ENCODE results near the gene HDGFL2.

HDGFL2 gene
- total RNA-seq, result 36.5 to 60.0 reads per million in 2 experiments

DNA sequence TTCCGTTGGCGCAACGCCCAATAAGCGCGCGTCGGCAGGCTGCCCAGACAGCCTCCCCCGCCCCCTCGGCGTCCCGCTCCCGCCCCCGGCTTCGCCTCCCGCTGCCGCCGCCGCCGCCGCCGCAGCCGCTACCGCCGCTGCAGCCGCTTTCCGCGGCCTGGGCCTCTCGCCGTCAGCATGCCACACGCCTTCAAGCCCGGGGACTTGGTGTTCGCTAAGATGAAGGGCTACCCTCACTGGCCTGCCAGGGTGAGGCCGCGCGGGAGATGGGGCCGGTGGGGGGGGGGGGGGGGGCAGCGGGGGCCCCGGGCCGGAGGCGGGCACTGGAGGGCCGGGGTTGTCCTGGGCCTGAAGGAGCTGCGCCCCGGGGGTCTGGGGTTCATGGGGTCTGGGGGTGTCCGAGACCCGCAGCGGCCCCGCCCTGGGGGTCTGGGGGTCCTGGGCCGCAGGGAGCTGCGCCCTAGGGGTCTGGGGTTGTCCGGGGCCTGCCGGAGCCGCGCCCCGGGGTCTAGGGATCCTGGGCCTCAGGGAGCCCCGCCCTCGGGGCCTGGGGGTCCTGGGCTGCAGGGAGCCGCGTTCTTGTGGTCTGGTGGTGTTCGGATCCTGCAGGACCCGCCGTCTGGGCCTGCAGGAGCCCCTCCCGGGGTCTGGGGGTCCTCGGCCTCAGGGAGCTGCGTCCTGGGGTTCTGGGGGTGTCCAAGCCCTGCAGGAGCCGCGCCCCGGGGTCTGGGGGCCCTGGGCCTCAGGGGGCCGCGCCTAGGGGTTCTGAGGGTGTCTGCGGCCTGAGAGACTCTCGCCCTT lies at the start of gene HDGFL2:
TSS of gene HDGFL2 (plus strand) at position 124 of the 801 bp plus-strand sequence. CDS start at position 178, 54 bp downstream.
- DNase-seq (ENCODE audit: low read depth), result no peak

DNA sequence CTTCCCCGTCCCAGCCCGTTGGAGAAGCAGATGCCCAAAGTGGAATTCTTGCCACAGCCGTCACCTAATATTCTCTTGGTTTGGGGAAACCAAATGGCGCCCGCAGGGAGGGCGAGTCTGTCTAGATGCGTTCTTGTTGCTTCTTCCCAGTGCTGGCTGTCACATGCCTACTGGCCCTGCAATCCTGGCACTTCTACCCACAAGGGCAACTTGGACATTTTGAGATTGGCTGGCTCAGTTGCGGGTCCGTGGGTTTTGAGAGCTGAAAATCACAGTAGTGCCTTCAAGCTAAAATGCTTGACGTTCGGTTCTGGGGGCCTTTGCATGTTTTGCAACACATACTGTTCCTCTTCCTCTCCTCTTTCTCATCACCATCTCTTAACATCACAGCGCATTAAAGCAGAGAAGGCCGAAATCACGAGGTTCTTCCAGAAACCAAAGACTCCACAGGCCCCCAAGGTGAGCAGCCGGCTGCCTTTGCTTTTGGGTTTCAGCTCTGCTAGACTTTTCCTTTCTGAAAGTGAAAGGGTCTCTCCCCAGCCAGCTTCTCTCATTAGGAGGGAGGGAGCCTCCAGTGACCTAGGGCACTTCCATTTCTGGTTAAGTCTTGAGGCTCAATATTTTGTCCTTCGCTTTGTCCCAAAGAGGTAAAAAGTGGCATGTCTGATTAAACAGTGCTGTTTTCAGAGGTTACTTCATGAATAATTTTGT lies 48.5 kb upstream of the HDGFL2 start:
- no peak for DNase-seq (ENCODE audit: low read depth)

- no peak for DNase-seq (ENCODE audit: low read depth)
Measured at GRCh38 chr19:4425537-4425936, 46.6 kb upstream of the HDGFL2 start.

DNA sequence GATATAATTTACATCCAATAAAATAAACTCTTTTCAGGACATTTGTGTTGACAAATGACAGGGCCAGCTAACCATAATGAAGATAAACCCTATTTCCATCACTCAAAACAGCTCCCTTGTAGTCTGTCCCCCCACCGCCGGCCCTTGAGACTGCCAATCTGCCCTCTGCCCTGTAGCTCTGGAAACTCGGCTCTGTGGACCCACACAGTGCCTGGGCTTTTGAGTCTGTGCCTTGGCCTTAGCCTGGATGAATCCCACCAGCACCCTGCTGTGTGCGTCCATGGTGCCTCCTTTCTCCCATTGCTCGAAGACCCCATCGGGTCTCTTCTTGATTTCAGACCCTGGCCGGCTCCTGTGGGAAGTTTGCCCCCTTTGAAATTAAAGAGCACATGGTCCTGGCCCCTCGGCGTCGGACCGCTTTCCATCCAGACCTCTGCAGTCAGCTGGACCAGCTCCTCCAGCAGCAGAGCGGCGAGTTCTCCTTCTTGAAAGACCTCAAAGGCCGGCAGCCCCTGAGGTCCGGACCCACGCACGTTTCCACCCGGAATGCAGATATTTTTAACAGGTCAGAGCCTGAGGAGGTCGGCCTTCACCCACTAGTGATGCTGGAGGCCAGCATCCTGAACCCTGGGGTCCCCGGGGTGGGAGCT lies 43.6 kb upstream of the HDGFL2 start:
- DNase-seq (ENCODE audit: low read depth), result no peak

- DNase-seq (ENCODE audit: low read depth), result no peak
Measured at GRCh38 chr19:4429256-4429655, 42.8 kb upstream of the HDGFL2 start.

DNA sequence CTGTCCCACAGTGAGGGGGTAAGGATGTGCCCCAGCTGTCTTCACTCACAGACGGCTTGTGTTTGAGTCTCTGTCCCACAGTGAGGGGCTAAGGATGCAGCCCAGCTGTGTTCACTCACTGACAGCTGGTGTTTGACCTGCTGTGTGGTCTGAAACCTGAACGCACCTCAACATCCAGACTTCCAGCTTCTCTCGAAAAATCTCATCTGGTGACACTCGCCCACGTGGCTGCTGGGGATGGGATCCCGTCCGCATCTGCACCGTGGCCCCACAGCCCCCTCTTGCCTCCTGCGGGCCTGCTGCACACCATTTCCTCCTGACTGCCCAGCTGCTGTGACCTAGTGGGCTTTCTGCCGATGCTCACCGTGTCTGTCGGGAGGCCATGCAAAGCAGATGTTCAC lies 42.3 kb upstream of the HDGFL2 start:
- DNase-seq (ENCODE audit: low read depth), result no peak

- no peak for DNase-seq (ENCODE audit: low read depth)
Measured at GRCh38 chr19:4430760-4431159, 41.3 kb upstream of the HDGFL2 start.

GRCh38 chr19:4431296-4431695 lies 40.8 kb upstream of the HDGFL2 start:
- no peak for DNase-seq (ENCODE audit: low read depth)

DNA sequence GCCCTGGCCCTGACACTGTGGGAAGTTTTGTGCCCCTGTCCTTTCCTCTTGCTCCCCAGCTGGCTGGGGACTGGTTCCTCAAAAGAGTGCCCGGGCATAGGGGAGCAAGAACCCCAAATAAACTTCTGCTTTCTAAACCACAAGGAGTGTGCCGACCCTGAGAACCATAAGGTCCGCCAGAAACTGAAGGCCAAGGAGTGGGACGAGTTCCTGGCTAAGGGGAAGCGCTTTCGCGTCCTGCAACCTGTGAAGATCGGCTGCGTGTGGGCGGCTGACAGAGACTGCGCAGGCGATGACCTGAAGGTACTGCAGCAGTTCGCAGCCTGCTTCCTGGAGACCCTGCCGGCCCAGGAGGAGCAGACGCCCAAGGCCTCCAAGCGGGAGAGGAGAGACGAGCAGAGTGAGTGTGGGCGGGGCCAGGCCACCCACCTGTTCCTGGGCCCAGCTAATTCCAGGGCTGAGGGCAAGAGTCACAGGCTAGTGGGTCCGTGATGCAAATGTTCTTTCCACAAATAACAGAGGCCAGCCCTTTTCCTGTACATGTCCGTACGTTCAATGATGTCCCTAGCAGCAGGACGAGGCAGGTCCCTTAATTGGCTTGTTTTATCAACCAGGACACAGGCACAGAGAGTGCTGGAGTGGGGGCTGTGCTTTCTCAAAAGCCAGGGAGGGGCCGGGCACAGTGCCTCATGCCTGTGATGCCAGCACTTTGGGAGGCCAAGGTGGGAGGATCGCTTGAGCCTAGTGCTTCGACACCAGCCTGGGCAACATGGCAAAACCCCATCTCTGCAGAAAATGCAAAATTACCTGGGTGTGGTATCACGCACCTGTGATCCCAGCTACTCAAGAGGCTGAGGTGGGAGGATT lies 40.1 kb upstream of the HDGFL2 start:
- no peak for DNase-seq (ENCODE audit: low read depth)

- DNase-seq (ENCODE audit: low read depth), result no peak
Measured at GRCh38 chr19:4432918-4433506, 39.1 kb upstream of the HDGFL2 start.

- no peak for DNase-seq (ENCODE audit: low read depth)
Measured at GRCh38 chr19:4434391-4434790, 37.7 kb upstream of the HDGFL2 start.

- no peak for DNase-seq (ENCODE audit: low read depth)
Measured at GRCh38 chr19:4436231-4436630, 35.9 kb upstream of the HDGFL2 start.

DNA sequence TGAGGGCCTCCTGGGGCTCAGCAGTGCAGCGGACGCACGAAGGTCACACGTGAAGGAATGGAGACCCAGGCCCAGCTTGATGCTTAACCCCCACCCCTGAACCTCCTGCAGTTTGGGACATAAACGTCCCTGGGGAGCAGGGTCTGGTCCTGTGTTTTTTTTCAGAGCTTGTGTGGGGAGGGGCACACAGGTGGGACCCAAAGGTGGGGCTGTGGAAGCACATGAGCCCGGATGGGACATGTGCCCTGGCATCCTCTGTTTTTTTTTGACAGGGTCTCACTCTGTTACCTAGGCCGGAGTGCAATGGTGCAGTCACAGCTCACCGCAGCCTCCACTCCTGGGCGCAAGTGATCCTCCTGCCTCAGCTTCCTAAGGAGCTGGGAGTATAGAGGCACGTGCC lies 35.0 kb upstream of the HDGFL2 start:
- no peak for DNase-seq (ENCODE audit: low read depth)

DNA sequence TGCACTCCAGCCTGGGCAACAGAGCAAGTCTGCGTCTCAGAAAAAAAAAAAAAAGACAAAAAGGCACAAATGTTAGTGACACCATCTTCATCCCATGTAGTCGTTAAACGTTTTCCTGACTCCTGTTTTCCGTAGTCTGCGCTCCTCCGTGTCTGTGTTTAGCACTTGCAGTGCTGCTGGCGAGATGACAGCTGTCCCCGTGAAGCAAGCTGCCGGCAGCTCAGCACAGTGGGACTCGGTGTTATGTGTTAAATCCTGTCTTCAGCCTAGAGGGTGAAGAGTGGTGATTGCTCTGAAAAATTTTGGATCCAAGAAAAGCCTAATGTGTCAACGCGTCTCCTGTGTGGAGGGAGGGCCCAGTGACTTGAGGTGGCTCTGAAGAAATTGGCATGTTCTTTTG lies 32.9 kb upstream of the HDGFL2 start:
- DNase-seq (ENCODE audit: low read depth), result no peak

- DNase-seq (ENCODE audit: low read depth), result no peak
Measured at GRCh38 chr19:4441994-4442818, 29.9 kb upstream of the HDGFL2 start.

DNA sequence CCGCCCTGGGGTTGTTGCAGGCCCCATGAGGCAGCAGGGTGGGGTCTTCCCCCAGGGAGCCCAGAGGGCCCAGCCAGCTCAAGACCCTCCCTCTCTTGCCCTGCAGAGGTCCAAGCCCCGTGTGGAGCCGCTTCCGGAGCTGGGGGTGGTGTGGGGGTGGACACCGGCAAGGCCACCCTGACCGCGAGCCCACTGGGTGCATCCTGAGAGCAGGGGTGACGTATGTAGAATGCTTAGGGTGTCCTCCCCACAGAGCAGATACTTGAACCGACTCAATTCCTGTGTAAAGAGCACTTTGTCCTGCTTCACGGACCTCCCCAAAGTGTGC lies 29.3 kb upstream of the HDGFL2 start:
- no peak for DNase-seq (ENCODE audit: low read depth)

DNA sequence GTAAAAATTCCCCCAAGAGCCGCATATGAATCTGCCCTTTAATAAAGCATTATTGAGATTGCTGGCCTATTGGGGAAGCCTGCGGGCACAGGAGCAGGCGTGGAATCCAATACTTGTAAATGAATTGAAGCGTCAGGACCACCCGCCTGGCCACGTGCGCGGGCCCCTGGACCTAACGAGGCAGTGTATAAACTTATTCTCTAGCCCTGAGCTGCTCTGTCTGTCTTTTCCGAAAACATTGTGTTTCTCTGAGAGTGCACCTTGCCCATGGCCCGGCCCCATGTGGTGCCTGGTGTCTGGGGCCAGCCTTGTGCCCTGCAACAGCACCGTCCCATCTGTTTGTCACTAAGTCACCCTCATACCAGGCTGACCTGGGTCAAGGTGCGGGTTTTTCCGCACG lies 28.9 kb upstream of the HDGFL2 start:
- DNase-seq (ENCODE audit: low read depth), result no peak

DNA sequence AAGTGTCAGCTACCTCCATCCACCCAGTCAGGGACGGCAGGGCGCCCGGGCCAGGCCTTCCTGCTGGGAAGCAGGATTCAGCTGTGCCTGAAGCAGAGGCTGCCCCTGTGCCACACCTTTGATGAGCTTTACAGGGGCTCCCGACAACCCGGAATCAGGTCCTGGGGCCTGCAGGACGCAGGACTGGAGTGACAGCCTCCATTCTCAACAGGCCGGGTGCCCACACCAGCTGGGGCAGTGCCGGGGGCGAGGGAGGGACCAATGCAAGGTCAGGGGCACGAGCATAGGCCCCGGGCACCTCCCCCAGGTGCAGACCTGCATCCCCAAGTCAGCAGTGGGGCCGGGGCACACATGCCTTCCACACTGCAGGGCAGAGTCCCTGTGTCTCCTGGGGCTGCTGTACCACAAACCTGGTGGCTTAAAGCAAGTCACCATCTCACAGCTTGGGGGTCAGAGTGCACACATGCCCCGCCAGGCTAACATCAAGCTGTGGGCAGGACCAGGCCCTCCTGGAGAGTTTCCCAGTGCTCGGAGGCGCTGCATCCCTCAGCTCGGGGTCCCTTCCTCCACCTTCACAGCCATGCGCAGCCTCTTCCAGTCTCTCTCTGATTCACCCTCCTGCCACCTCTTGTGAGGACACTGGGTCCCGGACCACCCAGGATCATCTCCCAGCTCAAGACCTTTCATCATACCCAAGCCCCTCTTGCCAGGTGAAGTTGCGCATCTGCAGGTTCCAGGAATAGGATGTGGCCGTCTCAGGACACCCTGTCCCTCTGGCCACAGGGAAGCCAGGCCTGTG lies 27.9 kb upstream of the HDGFL2 start:
- DNase-seq (ENCODE audit: low read depth), result no peak

- no peak for DNase-seq (ENCODE audit: low read depth)
Measured at GRCh38 chr19:4444765-4445741, 27.0 kb upstream of the HDGFL2 start.

All from T follicular helper cell (primary cell).